Measurements from ENCODE around the gene TSPOAP1.
A peak's percentile ranks its signal among the peaks of the same experiment; 100 is the strongest.

The TSPOAP1 gene

DNA sequence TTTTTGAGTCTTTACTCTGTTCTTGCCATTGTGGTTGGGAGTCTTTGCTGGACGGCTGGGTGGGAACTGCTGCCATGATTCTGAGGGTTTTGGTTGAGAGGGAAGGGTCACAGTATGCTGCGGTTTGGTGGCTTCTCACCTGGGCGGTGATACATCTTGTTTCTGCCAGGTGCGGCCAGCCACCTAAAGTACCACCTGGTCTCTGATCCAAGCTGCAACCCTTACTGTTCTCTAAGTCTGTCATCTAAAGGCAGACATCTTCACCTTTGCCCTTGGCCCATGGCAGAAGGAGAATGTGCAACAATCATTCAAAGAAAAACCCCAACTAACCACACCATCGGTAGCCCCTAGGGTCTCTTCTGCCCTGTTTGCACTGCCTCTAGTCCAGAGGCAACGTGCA is 28.3 kb downstream of the TSPOAP1 start:
- TF ChIP-seq, protein P1, sequence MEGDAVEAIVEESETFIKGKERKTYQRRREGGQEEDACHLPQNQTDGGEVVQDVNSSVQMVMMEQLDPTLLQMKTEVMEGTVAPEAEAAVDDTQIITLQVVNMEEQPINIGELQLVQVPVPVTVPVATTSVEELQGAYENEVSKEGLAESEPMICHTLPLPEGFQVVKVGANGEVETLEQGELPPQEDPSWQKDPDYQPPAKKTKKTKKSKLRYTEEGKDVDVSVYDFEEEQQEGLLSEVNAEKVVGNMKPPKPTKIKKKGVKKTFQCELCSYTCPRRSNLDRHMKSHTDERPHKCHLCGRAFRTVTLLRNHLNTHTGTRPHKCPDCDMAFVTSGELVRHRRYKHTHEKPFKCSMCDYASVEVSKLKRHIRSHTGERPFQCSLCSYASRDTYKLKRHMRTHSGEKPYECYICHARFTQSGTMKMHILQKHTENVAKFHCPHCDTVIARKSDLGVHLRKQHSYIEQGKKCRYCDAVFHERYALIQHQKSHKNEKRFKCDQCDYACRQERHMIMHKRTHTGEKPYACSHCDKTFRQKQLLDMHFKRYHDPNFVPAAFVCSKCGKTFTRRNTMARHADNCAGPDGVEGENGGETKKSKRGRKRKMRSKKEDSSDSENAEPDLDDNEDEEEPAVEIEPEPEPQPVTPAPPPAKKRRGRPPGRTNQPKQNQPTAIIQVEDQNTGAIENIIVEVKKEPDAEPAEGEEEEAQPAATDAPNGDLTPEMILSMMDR (conservative IDR thresholded peaks at IDR 0.05): no peak
- H3K27ac ChIP-seq: no peak overlapping the region

DNA sequence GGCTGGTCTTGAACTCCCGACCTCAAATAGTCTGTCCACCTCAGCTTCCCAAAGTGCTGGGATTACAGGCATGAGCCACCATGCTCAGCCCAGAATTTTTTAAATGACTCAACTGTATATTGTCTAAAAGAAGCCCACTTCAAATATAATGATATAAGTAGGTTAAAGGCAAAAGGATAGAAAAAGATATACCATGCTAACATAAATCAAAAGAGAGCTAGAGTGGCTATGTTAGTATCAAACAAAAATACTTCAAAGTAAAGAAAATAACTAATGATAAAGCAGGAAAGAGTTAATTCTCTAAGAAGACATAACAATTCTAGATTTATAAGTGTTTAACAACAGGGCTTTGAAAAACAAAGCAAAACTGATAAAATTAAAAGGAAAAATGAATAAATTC is 34.6 kb downstream of the TSPOAP1 start:
- TF ChIP-seq, protein P1 (conservative IDR thresholded peaks at IDR 0.05): no peak

DNA sequence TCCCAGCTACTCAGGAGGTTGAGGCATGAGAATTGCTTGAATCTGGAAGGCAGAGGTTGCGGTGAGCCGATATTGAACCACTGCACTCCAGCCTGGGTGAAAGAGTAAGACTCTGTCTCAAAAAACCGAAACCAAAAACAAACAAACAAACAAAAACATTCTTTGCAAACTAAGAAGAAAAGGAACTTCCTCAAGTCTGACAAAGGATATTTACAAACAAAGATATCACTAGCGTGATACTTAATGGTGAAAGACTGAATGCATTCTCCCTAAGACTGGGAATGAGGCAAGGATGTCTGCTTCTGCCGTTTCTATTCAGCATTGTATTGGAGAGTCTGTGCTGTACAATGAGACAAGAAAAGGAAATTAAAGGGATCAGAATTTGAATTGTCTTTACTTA is 37.3 kb downstream of the TSPOAP1 start:
- TF ChIP-seq, protein P1 (conservative IDR thresholded peaks at IDR 0.05): no peak
- H3K27ac ChIP-seq: no peak overlapping the region

More for the DNA sequence above, 34.6 kb downstream of the TSPOAP1 start:
- H3K27ac ChIP-seq: no peak overlapping the region

DNA sequence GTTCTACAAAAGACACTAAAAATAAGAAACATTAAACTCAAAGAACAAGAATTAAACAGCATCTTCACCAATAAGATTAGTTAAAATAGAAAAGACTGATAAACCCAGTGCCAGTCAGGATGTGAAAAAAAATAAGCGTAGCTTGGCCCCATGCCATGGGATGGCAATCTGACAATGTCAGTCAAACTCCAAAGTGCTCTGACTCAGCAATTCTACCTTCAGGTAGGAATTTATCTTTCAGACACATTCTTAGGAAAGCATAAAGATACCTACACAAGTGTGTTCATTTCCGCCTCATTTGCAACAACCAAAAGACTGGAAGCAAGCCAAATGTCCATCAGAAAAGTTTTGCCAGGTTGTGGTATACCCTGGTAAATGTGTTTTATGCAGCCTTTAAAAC is 38.7 kb downstream of the TSPOAP1 start:
- peak overlapping the region; percentile 27 for H3K27ac ChIP-seq
- TF ChIP-seq, protein P1 (conservative IDR thresholded peaks at IDR 0.05): no peak

DNA sequence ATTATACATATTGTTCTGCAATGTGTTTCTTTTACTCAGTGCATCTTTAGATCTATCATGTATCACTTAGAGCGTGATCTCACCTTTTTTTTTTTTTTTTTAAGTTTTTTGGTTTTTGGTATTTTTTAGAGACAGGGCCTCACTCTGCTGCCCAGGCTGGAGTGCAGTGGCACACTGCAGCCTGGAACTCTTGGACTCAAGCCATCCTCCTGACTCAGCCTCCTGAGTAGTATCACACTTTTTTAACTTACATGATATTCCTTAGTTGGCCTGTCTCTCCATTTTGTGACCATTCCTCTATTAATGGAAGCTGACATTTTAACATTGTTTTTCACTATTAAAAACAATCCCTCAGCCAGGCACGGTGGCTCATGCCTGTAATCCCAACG is 43.2 kb downstream of the TSPOAP1 start:
- TF ChIP-seq, protein P1 (conservative IDR thresholded peaks at IDR 0.05): no peak

DNA sequence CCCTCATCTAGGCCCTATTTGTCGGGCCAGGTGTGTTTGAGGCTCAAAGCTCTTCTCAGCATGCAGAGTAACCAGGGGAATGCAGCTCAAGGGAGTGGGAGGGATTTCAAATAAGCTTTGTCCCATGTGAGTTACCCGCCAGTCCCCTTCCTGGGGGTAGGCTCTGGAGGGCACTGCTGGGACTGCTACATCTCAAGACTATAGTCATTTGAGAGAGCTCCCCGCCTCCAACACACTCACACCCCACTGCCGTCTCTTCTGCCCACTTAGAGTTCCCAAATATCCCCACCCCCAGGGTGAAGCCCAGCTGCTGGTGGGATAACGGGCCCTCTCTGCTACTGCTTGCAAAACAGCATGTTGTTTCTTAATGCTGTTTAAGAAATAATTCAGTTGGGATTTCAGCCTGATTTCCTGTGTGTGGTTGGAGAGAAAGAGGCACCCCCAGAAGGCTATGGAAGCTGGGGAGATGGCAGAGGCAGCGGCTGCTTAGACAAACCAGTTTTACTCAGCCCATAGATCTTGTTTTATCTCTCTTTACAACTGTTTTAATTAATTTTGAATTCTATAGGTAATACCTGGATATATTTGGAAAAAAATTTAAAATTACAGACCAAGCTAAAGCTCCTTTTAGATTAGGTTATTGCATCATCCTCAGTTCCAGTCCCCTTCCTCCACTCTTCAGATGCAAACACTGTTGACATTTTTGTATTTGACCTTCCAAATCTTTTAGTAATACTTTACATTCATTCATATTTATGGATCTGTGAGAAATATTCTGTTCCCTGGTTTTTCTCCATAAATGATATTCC is 43.8 kb downstream of the TSPOAP1 start:
- TF ChIP-seq, protein P1 (conservative IDR thresholded peaks at IDR 0.05): no peak
- H3K27ac ChIP-seq: no peak overlapping the region

More for the DNA sequence above, 43.2 kb downstream of the TSPOAP1 start:
- no peak overlapping the region for H3K27ac ChIP-seq

DNA sequence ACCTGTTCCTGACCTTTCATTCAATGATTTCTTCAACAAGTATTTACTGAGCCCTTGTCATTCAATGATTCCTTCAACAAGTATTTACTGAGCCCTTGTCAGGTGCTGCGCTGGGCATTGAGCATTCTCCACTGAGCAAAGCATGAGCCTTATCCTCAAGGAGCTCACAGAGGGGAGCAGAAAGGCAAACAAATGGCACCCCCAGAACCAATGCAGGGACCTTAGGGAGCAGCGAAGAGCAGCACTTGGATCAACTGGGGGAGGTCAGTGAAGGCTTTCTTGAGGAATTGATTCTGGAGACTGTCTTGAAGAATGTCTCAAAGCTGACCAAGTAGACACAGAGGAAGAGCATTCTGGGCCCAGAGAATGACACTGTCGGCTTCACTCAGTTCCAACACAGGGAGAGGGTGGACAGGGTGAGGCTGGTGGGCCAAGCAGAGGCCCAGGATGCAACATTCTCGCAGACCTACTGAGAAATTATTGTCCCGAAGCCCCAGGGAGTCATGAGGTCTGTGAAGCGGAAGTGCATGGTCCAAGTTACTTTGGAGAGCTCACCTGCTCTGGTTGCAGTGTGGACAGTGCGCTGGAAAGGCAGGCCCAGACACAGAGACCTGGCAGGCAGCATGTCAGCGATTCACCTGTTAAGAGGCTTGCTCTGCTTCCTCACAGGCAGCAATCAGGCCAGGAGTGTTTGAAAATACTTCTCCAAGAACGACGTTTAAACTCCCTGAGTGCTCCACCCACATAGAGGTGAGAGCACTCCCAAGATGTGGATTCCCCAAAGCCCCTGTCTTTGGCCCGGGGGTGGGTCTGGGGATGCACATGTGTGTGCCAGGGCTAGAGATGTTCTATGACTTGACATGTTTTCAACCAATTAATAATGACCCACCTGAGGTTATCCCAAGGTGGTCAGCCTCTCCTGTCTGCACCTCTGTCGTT is 44.7 kb downstream of the TSPOAP1 start:
- TF ChIP-seq, protein P1 (conservative IDR thresholded peaks at IDR 0.05): no peak
- H3K27ac ChIP-seq: no peak overlapping the region

Measured in VCaP (cell line).